Esophagus muscularis mucosa (tissue), 4 donors: Measurements from ENCODE around the gene FAM20A.

Experiments used
- CTCF ChIP-seq, 3 experiments: fragments of 200-600 bp in 2 of 3; fragments of 450-650 bp in 1 of 3; sonication (generic) in 2 of 3; IDR thresholded peaks; one replicate each; pipeline ENCODE4 v1.5.1; 2017 to 2019; ENCODE audit warnings: antibody characterized with exemption in 3 of 3, mild to moderate bottlenecking in 2 of 3, moderate library complexity in 1 of 3
- EP300 ChIP-seq: sonication (generic); formaldehyde crosslinking; IDR thresholded peaks from one replicate; pipeline ENCODE4 v1.6.1; 2017; ENCODE audit warnings: antibody characterized with exemption
- POLR2A ChIP-seq: fragments of 450-650 bp; IDR thresholded peaks from one replicate; pipeline ENCODE4 v1.6.1; 2017; ENCODE audit warnings: antibody characterized with exemption, moderate library complexity, mild to moderate bottlenecking, low read depth
- POLR2AphosphoS5 ChIP-seq, 2 donors: sonication (generic); formaldehyde crosslinking; IDR thresholded peaks; one replicate each; pipeline ENCODE4 v1.6.1; 2017; ENCODE audit warnings: antibody characterized with exemption in 2 of 2

- TF ChIP-seq CTCF (IDR thresholded peaks at IDR 0.05) (no peak), POLR2A (no peak), EP300 (no peak), POLR2AphosphoS5 (IDR thresholded peaks at IDR 0.05) (no peak)
Measured at GRCh38 chr17:68598545-68598961, 2.6 kb downstream of the FAM20A start.
